NCI-H1436 treated with DMSO at 0.1 percent for 48 hours (cell line): Measurements from ENCODE around the gene FAM120C.
A peak's percentile ranks its signal among the peaks of the same experiment; 100 is the strongest.

Source experiments
- DNase-seq: peaks from one replicate; lab custom pipeline; 2025; lab: John Stamatoyannopoulos, UW

FAM120C gene

DNA sequence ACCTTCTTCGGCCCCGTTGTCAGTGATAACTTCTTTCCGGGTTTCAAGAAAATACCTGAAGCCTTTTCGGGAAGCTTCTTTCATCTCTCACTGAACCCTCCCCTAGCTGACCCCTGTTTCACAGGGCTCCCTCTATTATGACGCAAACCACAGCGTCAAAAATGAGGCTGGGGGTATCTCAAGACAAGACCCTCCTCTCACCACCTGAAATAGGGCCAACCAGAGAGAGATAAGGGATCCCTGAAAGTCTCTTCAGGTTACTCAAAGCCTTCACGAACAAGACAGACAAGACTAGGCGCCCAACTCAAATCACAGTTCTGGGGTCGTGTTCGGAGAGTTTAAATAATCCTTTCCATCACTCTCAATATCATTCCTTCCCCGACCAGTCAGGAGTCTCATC lies 140.0 kb downstream of the FAM120C start:
- DNase-seq = no peak

DNA sequence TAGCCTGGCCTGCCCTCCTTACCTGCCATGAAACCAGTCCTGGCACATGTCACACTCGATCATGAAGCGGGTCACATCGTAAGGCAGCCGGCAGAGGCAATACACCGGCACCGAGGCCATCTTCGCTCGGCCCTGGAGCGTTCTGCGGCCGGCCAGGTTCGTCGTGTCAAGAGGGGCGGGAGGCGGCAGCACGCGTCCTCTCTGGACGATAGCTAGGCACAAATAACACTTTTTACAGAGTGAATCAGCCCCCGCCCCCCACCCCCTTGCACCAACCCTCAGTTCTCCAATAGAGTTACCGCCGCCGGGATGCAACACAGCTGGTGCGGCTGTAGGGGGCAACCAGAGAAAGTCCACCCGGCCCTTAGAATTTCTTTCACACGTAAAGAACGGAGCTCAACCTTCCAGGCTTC lies 140.4 kb downstream of the FAM120C start:
- DNase-seq = no peak

DNA sequence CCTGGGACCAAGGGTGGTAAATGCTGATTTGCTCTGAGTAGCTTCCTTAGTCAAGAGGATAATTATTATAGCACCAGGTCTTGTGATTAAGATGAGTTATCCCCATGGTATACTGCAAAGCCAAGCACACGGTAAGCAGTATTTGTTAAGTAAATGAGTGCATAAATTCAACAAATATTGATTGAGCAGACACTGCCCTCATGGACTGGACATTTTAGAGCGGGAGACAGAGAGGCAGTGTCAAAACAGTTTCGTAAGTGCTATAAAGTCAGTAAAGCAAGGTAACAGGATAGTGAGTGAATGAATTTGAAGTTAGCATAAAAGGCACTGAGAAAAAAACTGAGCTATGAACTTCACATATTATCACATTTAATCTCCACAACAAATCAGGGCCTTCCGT lies 152.7 kb downstream of the FAM120C start:
- DNase-seq = peak; percentile 70

DNA sequence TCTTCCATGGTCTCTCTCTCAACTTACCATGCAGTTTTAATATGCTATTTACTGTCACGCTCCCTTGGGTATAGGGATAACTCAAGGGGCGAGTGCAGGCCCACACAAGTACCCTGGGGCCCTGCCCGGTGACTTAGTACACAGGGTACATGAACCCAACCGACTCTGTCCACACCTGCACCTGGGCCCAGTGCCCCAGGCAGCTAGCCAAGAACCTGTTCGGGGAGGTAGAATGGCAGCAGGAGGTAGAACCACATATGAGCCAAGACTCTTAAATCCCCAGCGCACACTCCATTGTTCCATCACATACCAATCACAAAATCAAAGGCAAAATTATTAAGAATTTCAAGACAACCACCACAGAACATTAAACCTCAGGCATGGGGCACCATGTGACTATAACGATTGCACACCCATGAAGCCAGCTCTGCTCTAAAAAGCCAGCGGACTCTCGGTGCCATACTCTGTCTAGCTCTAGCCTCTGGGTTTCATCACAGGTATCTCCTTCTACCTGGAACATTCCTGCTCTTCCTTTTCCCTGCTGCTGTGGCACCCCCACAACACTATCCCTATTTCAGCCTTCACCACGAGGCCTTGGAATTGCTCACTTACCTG lies 153.4 kb downstream of the FAM120C start:
- DNase-seq = peak; percentile 37

DNA sequence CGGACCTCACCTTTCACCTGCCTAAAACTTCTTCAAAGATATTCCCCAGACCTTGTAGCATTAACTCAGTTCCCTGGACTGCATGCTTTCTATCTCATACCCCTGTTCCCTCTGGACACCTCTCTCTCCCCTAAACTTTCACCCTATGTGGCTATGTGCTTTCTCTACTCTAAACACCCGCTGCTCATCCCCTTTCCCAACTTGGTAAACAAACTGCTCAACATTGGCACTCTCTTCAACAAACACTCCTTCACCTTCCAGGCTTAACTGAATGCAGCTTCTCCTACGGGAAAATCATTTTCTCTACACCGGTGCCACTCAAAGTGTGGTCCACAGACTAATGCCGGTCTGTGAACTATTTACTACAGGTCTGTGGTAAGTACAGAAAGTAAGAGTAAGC lies 158.7 kb downstream of the FAM120C start:
- DNase-seq = no peak
